WERI-Rb-1 (cell line): ENCODE measurements around the gene OOSP3.

Experiments
- DNase-seq: peaks from one replicate; pipeline ENCODE4 v3.0.0-alpha.2; 2020
- H3K27ac ChIP-seq: fragments of 250-450 bp; sonication (Bioruptor Pico); 2 replicates; pipeline ENCODE4 v1.5.1; 2020; ENCODE audit warnings: mild to moderate bottlenecking, moderate library complexity
- H3K27me3 ChIP-seq: fragments of 250-450 bp; sonication (Bioruptor Pico); 2 replicates; pipeline ENCODE4 v1.5.1; 2021; ENCODE audit warnings: mild to moderate bottlenecking, low read depth, moderate library complexity; ENCODE audit not compliant: insufficient read depth, severe bottlenecking
- H3K36me3 ChIP-seq: fragments of 250-450 bp; sonication (Bioruptor Pico); 2 replicates; pipeline ENCODE4 v1.5.1; 2020; ENCODE audit warnings: mild to moderate bottlenecking, moderate library complexity
- H3K4me3 ChIP-seq: 2 replicates; pipeline ENCODE4 v1.5.1; 2011; ENCODE audit warnings: low read depth, mild to moderate bottlenecking, control low read depth, low read length
- H3K9me3 ChIP-seq: fragments of 250-450 bp; sonication (Bioruptor Pico); 2 replicates; pipeline ENCODE4 v1.5.1; 2021; ENCODE audit warnings: mild to moderate bottlenecking, moderate library complexity; ENCODE audit not compliant: severe bottlenecking
- TF ChIP-seq, protein P1 (sequence below): IDR thresholded peaks from 2 replicates; pipeline ENCODE4 v1.5.1; 2011; ENCODE audit warnings: low read depth, mild to moderate bottlenecking, control low read depth, inconsistent platforms, low read length

Gene OOSP3

GRCh38 chr11:59866397-59866796 is 12.2 kb upstream of the OOSP3 start, which contains the start of gene TCN1:
TSS of gene TCN1 (minus strand) at chr11:59866487. CDS start at chr11:59866470, 17 bp downstream.
- TF ChIP-seq, protein P1, sequence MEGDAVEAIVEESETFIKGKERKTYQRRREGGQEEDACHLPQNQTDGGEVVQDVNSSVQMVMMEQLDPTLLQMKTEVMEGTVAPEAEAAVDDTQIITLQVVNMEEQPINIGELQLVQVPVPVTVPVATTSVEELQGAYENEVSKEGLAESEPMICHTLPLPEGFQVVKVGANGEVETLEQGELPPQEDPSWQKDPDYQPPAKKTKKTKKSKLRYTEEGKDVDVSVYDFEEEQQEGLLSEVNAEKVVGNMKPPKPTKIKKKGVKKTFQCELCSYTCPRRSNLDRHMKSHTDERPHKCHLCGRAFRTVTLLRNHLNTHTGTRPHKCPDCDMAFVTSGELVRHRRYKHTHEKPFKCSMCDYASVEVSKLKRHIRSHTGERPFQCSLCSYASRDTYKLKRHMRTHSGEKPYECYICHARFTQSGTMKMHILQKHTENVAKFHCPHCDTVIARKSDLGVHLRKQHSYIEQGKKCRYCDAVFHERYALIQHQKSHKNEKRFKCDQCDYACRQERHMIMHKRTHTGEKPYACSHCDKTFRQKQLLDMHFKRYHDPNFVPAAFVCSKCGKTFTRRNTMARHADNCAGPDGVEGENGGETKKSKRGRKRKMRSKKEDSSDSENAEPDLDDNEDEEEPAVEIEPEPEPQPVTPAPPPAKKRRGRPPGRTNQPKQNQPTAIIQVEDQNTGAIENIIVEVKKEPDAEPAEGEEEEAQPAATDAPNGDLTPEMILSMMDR, result no peak
- Histone ChIP-seq H3K27ac (no peak within 1 kb of the TSS), H3K36me3 (no peaks in the 10 kb centered on the region), H3K27me3 (no peaks in the 10 kb centered on the region), H3K9me3 (no peaks in the 10 kb centered on the region), H3K4me3 (no peak within 1 kb of the TSS)
- no peak for DNase-seq

GRCh38 chr11:59866836-59867235 is 11.7 kb upstream of the OOSP3 start:
- no peak overlapping the region for H3K27ac ChIP-seq

DNA sequence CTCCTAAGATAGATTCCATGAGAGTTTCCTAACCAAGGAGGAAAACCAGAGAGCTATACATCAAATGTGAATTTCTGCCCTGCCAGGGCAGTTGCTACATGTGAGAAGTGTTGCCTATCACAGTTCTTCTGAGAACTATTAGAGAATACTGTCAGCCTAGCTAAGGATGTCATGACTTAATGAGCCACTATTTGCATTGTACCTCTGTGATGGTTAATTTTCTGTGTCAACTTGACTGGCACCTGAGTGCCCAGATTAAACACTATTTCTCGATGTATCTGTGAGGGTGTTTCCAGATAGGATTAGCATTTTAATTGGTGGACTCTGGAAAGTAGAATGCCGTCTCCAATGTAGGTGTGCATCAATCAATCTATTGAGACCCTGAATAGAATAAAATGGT is 10.6 kb upstream of the OOSP3 start:
- Histone ChIP-seq H3K4me3 (no peak overlapping the region), H3K9me3 (no peaks in the 10 kb centered on the region), H3K27ac (no peak overlapping the region), H3K36me3 (no peaks in the 10 kb centered on the region), H3K27me3 (no peaks in the 10 kb centered on the region)
- TF ChIP-seq, protein P1, result no peak
- DNase-seq, result no peak

More at GRCh38 chr11:59866836-59867235, 11.7 kb upstream of the OOSP3 start:
- TF ChIP-seq, protein P1, result no peak
- Histone ChIP-seq H3K27me3 (no peaks in the 10 kb centered on the region), H3K36me3 (no peaks in the 10 kb centered on the region), H3K4me3 (no peak overlapping the region), H3K9me3 (no peaks in the 10 kb centered on the region)
- no peak for DNase-seq

GRCh38 chr11:59872076-59872475 is 6.5 kb upstream of the OOSP3 start:
- Histone ChIP-seq H3K9me3 (no peaks in the 10 kb centered on the region), H3K36me3 (no peaks in the 10 kb centered on the region), H3K27ac (no peak overlapping the region), H3K27me3 (no peaks in the 10 kb centered on the region), H3K4me3 (no peak overlapping the region)
- TF ChIP-seq, protein P1, result no peak
- no peak for DNase-seq

DNA sequence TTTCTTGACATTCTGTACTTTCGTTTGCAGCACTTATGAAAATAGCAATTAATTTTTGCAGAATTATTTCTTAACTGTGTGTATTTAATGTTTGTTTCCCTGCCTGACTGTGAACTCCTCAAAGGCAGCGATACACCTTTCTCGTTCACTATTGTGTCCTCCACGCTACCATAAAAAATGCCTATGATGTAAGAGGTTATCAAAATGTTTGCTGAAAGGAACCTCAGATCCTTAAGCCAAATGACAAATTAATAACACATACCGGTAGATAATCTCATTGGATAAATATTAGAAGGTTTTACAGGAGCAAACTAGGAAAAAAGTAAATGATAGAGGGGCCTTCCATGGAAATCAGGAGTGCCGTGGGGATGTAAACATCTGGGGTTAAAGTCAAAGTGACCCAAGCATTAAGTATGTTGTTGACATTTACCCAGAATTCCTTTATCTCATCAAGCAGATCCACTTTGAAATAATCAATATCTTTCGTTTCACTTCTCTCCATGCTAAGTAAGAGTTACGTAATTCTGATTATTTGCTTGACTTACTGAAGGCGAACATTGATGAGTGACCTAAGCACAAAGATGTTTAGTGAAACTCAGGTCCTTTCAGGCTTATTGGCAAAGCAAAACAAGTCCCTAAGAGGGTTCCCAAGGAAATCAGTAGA is 2.6 kb upstream of the OOSP3 start:
- Histone ChIP-seq H3K36me3 (peaks cover 4% of the 10 kb centered on the region; the same call in 1 of the 2 replicates), H3K27me3 (no peaks in the 10 kb centered on the region), H3K9me3 (no peaks in the 10 kb centered on the region), H3K4me3 (no peak overlapping the region), H3K27ac (no peak overlapping the region)
- TF ChIP-seq, protein P1, result no peak
- no peak for DNase-seq

DNA sequence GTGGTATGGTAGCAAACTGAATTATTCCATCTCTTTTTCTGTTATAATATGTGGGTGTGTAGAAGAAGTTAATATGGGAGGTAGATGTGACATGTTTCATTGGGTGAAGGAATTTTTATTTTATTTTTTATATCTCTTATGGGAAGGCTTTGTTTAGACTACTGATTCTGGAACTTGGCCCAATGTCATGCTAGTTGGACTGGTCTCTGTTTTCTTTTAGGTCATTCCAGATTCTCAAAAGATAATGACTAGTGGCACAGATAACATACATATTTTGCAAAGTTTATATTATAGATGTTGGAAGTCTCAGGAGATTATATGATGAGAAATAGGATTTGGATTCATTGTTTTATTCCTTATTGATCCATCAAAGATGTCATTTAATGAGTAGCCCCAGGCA is 1.3 kb upstream of the OOSP3 start:
- H3K36me3 ChIP-seq, result peaks cover 4% of the 10 kb centered on the region; the same call in 1 of the 2 replicates

More for the DNA sequence above, 1.3 kb upstream of the OOSP3 start:
- Histone ChIP-seq H3K27ac (no peak overlapping the region), H3K27me3 (no peaks in the 10 kb centered on the region), H3K4me3 (no peak overlapping the region), H3K9me3 (no peaks in the 10 kb centered on the region)
- TF ChIP-seq, protein P1, result no peak
- no peak for DNase-seq
